K562 (cell line): ENCODE results near the gene CIART. TPM values are rescaled to one million over a fixed set of nuclear protein-coding genes. Genes with fewer than 3 reads are reported as not detected.

Experiments
- ATAC-seq: fragments of 200-7000 bp; cut with Tn5 transposase; 3 replicates; pipeline ENCODE4 v1.9.1; 2020; ENCODE audit warnings: moderate library complexity
- BruUV-seq: library from RNA; stranded (reverse); fragments of 400-500 nt; replicated peaks from 2 replicates; lab custom pipeline; 2021; lab: Mats Ljungman, UMichigan
- CTCF ChIA-PET: fragments of 300-600 bp; formaldehyde crosslinking; extraction: SDS; loops from one replicate; lab custom pipeline; 2021; ENCODE audit warnings: low intra/inter-chr PET ratio; lab: Yijun Ruan, JAX
- POLR2A ChIA-PET: fragments of 300-600, 350-650 bp; sonication (Branson Sonifier 250); formaldehyde crosslinking; extraction: SDS; loops from one replicate; lab custom pipeline; 2021; ENCODE audit warnings: antibody characterized with exemption, inconsistent platforms; lab: Yijun Ruan, JAX
- DNase-seq, 4 experiments: peaks; one replicate each; pipeline versions ENCODE4 v3.0.0 to v3.0.0-alpha.2; 2011 to 2018; ENCODE audit warnings: low spot score in 3 of 4, mixed read lengths in 3 of 4; ENCODE audit errors: extremely low read depth in 1 of 4
- FAIRE-seq: peaks from 2 replicates; lab custom pipeline; 2011; peaks lifted over from hg19 to GRCh38; lab: Jason Lieb, UNC
- H2AFZ ChIP-seq: 2 replicates; pipeline ENCODE4 v1.6.0; 2011; ENCODE audit warnings: low read depth, low read length, control low read depth, inconsistent platforms
- H3K27ac ChIP-seq: fragments of 200-600 bp; 3 replicates; pipeline ENCODE4 v1.8.0; 2011; ENCODE audit warnings: low read depth, mild to moderate bottlenecking, control low read depth, inconsistent platforms, low read length, moderate library complexity, mixed read lengths; ENCODE audit errors: extremely low read depth
- H3K27me3 ChIP-seq, 2 experiments: fragments of 300-600 bp in 1 of 2; 2 replicates in 1 of 2; 3 replicates in 1 of 2; pipeline versions ENCODE4 v1.6.0 to v1.8.0; 2011; ENCODE audit warnings: inconsistent platforms in 2 of 2, low read length in 2 of 2, mild to moderate bottlenecking in 1 of 2, mixed read lengths in 1 of 2, moderate library complexity in 1 of 2; ENCODE audit not compliant: control insufficient read depth in 2 of 2, insufficient read depth in 2 of 2
- H3K36me3 ChIP-seq: fragments of 300-600 bp; 3 replicates; pipeline ENCODE4 v1.8.0; 2011; ENCODE audit warnings: mild to moderate bottlenecking, low read length, inconsistent platforms; ENCODE audit not compliant: control insufficient read depth, insufficient read depth
- H3K4me1 ChIP-seq, 2 experiments: fragments of 200-600 bp in 1 of 2; replicated peaks in 1 of 2; 2 replicates in 1 of 2; 3 replicates in 1 of 2; pipeline versions ENCODE4 v1.5.1 to v1.8.0; 2011; ENCODE audit warnings: inconsistent platforms in 2 of 2, low read length in 2 of 2, mild to moderate bottlenecking in 1 of 2, mixed read lengths in 1 of 2, moderate library complexity in 1 of 2; ENCODE audit not compliant: control insufficient read depth in 2 of 2, insufficient read depth in 2 of 2
- H3K4me2 ChIP-seq: 2 replicates; pipeline ENCODE4 v1.6.1; 2011; ENCODE audit warnings: low read length, control low read depth, inconsistent platforms, mixed read lengths; ENCODE audit not compliant: insufficient read depth
- H3K4me3 ChIP-seq: fragments of 200-600 bp; sonication (generic), shearing (Covaris generic); 2 replicates; pipeline ENCODE4 v1.5.1; 2016; ENCODE audit warnings: control low read depth, inconsistent platforms
- H3K79me2 ChIP-seq: fragments of 200-600 bp; 3 replicates; pipeline ENCODE4 v1.8.0; 2011; ENCODE audit warnings: low read length, inconsistent platforms; ENCODE audit not compliant: control insufficient read depth, insufficient read depth
- H3K9ac ChIP-seq, 2 experiments: 2 replicates each; pipeline versions ENCODE4 v1.6.0 to v1.6.1; 2011; ENCODE audit warnings: low read depth in 2 of 2, low read length in 2 of 2, control low read depth in 1 of 2, inconsistent platforms in 1 of 2, mild to moderate bottlenecking in 1 of 2, mixed read lengths in 1 of 2; ENCODE audit not compliant: insufficient read depth in 1 of 2
- H3K9me1 ChIP-seq: one replicate; pipeline ENCODE4 v1.6.0; 2011; ENCODE audit warnings: inconsistent platforms, mild to moderate bottlenecking, low read length, moderate library complexity; ENCODE audit not compliant: control insufficient read depth, insufficient read depth
- H3K9me3 ChIP-seq: replicated peaks from 2 replicates; pipeline ENCODE4 v1.5.1; 2011; ENCODE audit warnings: low read depth, low read length, inconsistent platforms; ENCODE audit not compliant: control insufficient read depth, insufficient read depth
- H4K20me1 ChIP-seq: replicated peaks from 2 replicates; pipeline ENCODE4 v1.6.1; 2011; ENCODE audit warnings: low read length, inconsistent platforms, mixed read lengths; ENCODE audit not compliant: control insufficient read depth, insufficient read depth
- BRD4 ChIP-seq: fragments of 200-600 bp; sonication (generic); IDR thresholded peaks from 2 replicates; pipeline ENCODE4 v1.6.1; 2017; ENCODE audit warnings: inconsistent platforms
- ESRRA ChIP-seq: fragments of 450-650 bp; IDR thresholded peaks from 2 replicates; pipeline ENCODE4 v1.6.1; 2014; ENCODE audit warnings: low read depth, mild to moderate bottlenecking, moderate library complexity, borderline replicate concordance
- FOXJ2 ChIP-seq: fragments of 200-800 bp; sonication (Bioruptor generic); IDR thresholded peaks from 2 replicates; pipeline ENCODE4 v1.6.1; 2016; ENCODE audit warnings: missing genetic modification characterization, missing compliant biosample characterization
- ZBTB34 ChIP-seq: fragments of 250-450 bp; sonication (Bioruptor Pico); IDR thresholded peaks from 2 replicates; pipeline ENCODE4 v1.8.0; 2021; ENCODE audit warnings: mild to moderate bottlenecking, moderate library complexity
- WGBS: fragments of 100-300 bp; shearing (Covaris generic); methylation state at CpG from one replicate; pipeline ENCODE4 v1.1.6; 2016; ENCODE audit warnings: low coverage, mixed read lengths; ENCODE audit not compliant: insufficient coverage; ENCODE audit errors: missing lambda C conversion rate; 5-methylcytosine and 5-hydroxymethylcytosine counted together
- in situ Hi-C: fragments of 300-500 bp; cut with MboI; formaldehyde crosslinking; loops from 4 replicates; pipeline ENCODE4 v1.15.0; 2018; ENCODE audit warnings: inconsistent platforms, mixed read lengths
- intact Hi-C: fragments of 100-400 bp; cut with micrococcal nuclease; formaldehyde crosslinking; loops from 2 replicates; pipeline ENCODE4 v1.14.2; 2022
- polyA plus RNA-seq, 8 experiments: library from polyadenylated mRNA; depleted of rRNA in 4 of 8; stranded (reverse) in 5 of 8; unstranded in 3 of 8; fragments of >200 nt; fragmentation: Nextera tagmentation in 2 of 8; fragmentation: Illumina TruSeq in 1 of 8; extraction: Ambion mirVana in 2 of 8; extraction: Trizol in 1 of 8; gene quantifications; 2 replicates each; pipeline versions ENCODE4 v1.2.1 to v1.2.3, GENCODE V29; 2011 to 2014; ENCODE audit warnings: inconsistent platforms in 1 of 8, missing spikeins in 1 of 8
- total RNA-seq, 7 experiments: library from RNA; depleted of rRNA in 6 of 7; stranded (reverse); fragments of >200 nt in 6 of 7; fragmentation: Illumina TruSeq in 2 of 7; extraction: Trizol in 2 of 7; gene quantifications; 2 replicates each; pipeline versions ENCODE4 v1.2.1 to v1.2.3, GENCODE V29; 2011 to 2021; ENCODE audit warnings: low replicate concordance in 1 of 7

CIART gene
- total and polyA plus RNA-seq, 9 of the 15 experiments (the other 6 are each of a cell fraction or from before 2014, with no cell fraction given): 0.07 to 0.35 (median 0.19) TPM; not detected in 2

GRCh38 chr1:150256198-150256553, 26.2 kb upstream of the CIART start:
- Histone ChIP-seq H3K36me3 (no peaks in the 10 kb centered on the region), H3K27ac (no peak overlapping the region), H3K4me2 (no peak overlapping the region), H3K9me1 (no peaks in the 10 kb centered on the region), H2AFZ (no peak overlapping the region), H4K20me1 (no peaks in the 10 kb centered on the region), H3K9ac (no peak overlapping the region), H3K79me2 (no peaks in the 10 kb centered on the region), H3K9me3 (no peaks in the 10 kb centered on the region), H3K27me3 (peaks cover 0 to 4% of the 10 kb centered on the region in 2 experiments; a peak in 1 of 5 replicates), H3K4me1 (peaks cover 23 to 26% of the 10 kb centered on the region in 2 experiments), H3K4me3 (no peak overlapping the region)
- FAIRE-seq (no peak), DNase-seq (no peak), ATAC-seq (no peak)
- ChIA-PET POLR2A (interaction anchor here (0.7 to 1.9 kb wide), 12 partner anchors 10 to 752 kb away, joined by 3 to 5 read pairs (median 3); partner anchors contain the start of genes APH1A, C1orf54 and PRUNE1), CTCF (interaction anchor here (0.6 to 2.6 kb wide), 11 partner anchors 24 to 750 kb away, joined by 3 to 43 read pairs (median 4); partner anchors contain the start of genes CIART, FALEC and MINDY1)
- TF ChIP-seq ESRRA (0 out of 2 replicates have a peak, but pooled peaks have one; percentile 5), BRD4 (0 out of 2 replicates have a peak, but pooled peaks have one; percentile 42), FOXJ2 (tag) (0 out of 2 replicates have a peak, but pooled peaks have one; percentile 18), ZBTB34 (CRISPR knock-in tag) (no peak)
- intact Hi-C loops: loop anchor here (5.0 to 10.0 kb wide), 4 partner anchors 66 to 741 kb away; partner anchors contain the start of genes ADAMTSL4 and PRPF3
- 0% methylated on average over 1 of the region's 1 CpG for WGBS
- no TSS peak for BruUV-seq
- in situ Hi-C loops: loop anchor here (5.0 kb wide), 1 partner anchor 741 kb away; no protein-coding TSS in a partner anchor
